IgD-negative memory B cell (primary cell): ENCODE data around the gene OPN3. TPM values are rescaled to one million over a fixed set of nuclear protein-coding genes. Genes with fewer than 3 reads are reported as not detected.
A peak's percentile ranks its signal among the peaks of the same experiment; 100 is the strongest.
"Not testable (repeated sequence)": the region's sequence is repeated elsewhere in the genome, so short reads cannot be mapped to it uniquely, and the experiment has no call there.

Experiments
- H3K27ac Mint-ChIP-seq, 3 donors: one replicate each; pipeline ENCODE4 v1.8.0; 2020 to 2022; ENCODE audit warnings: mild to moderate bottlenecking in 3 of 3, mixed read lengths in 3 of 3, moderate library complexity in 1 of 3
- H3K27me3 Mint-ChIP-seq: one replicate; pipeline ENCODE4 v1.8.0; 2021; ENCODE audit warnings: mixed read lengths
- H3K36me3 Mint-ChIP-seq: one replicate; pipeline ENCODE4 v1.8.0; 2020; ENCODE audit warnings: mild to moderate bottlenecking, mixed read lengths
- H3K4me1 Mint-ChIP-seq, 3 donors: one replicate each; pipeline ENCODE4 v1.8.0; 2020 to 2022; ENCODE audit warnings: mixed read lengths in 3 of 3, mild to moderate bottlenecking in 1 of 3
- H3K4me3 Mint-ChIP-seq, 4 donors: one replicate each; pipeline ENCODE4 v1.8.0; 2020 to 2022; ENCODE audit warnings: mild to moderate bottlenecking in 4 of 4, mixed read lengths in 4 of 4, moderate library complexity in 3 of 4
- H3K9me3 Mint-ChIP-seq, 3 donors: one replicate each; pipeline ENCODE4 v1.8.0; 2020 to 2021; ENCODE audit warnings: mixed read lengths in 3 of 3, mild to moderate bottlenecking in 1 of 3
- polyA plus RNA-seq: library from polyadenylated mRNA; unstranded; fragments of 300-500 nt; fragmentation: Illumina TruSeq; gene quantifications from one replicate; pipeline ENCODE4 v1.2.3, GENCODE V29; 2021

The OPN3 gene
- polyA plus RNA-seq, 1 donor from 2014 or later, result 76.7 TPM

GRCh38 chr1:241659016-241659415, 18.8 kb upstream of the OPN3 start:
- H3K4me3 Mint-ChIP-seq, H3K27me3 Mint-ChIP-seq, H3K36me3 Mint-ChIP-seq, H3K27ac Mint-ChIP-seq, H3K4me1 Mint-ChIP-seq, H3K9me3 Mint-ChIP-seq: not testable (repeated sequence)

GRCh38 chr1:241658081-241658793, 18.1 kb upstream of the OPN3 start:
- Mint-ChIP-seq H3K9me3 (peaks cover 0 to 2% (median 0%) of the 10 kb centered on the region in 3 donors), H3K36me3 (peaks cover 3% of the 10 kb centered on the region), H3K4me1 (peaks cover 0 to 1% (median 0%) of the 10 kb centered on the region in 3 donors), H3K4me3 (peak overlapping the region in 1 of 4 donors; percentile 38), H3K27me3 (peaks cover 8% of the 10 kb centered on the region), H3K27ac (no peak overlapping the region)

DNA sequence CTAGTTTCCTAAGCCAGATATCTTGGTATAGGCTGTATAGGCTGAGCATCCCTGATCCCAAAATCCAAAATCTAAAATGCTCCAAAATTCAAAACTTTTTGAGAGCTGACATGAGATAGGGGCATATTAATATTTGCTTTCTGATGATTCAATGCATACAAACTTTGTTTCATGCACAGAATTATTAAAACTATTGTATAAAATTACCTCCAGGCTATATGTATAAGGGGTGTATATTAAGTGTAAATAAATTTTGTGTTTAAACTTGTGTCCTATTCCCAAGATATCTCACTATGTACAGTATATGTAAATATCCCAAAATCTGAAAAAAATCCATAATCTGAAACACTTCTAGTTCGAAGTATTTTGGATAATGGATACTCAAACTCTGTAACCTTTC, 14.5 kb upstream of the OPN3 start:
- no peak overlapping the region for H3K27ac Mint-ChIP-seq

GRCh38 chr1:241654019-241654418, 13.8 kb upstream of the OPN3 start:
- H3K9me3 Mint-ChIP-seq, result peaks cover 0 to 2% (median 0%) of the 10 kb centered on the region in 3 donors
- no peak overlapping the region for H3K27ac Mint-ChIP-seq
- peaks cover 0 to 1% (median 0%) of the 10 kb centered on the region in 3 donors for H3K4me1 Mint-ChIP-seq
- H3K27me3 Mint-ChIP-seq, result peaks cover 8% of the 10 kb centered on the region
- no peaks in the 10 kb centered on the region for H3K36me3 Mint-ChIP-seq
- no peak overlapping the region for H3K4me3 Mint-ChIP-seq

More for the DNA sequence above, 14.5 kb upstream of the OPN3 start:
- Mint-ChIP-seq H3K4me3 (no peak overlapping the region), H3K9me3 (peaks cover 0 to 2% (median 0%) of the 10 kb centered on the region in 3 donors), H3K27me3 (peaks cover 12% of the 10 kb centered on the region), H3K4me1 (peaks cover 0 to 1% (median 0%) of the 10 kb centered on the region in 3 donors), H3K36me3 (peaks cover 2% of the 10 kb centered on the region)

GRCh38 chr1:241652012-241652411, 11.8 kb upstream of the OPN3 start, which contains the start of gene WDR64:
Gene WDR64, plus strand, starts transcription at chr1:241652281. Its CDS starts 204 bp downstream, at chr1:241652485.
- Mint-ChIP-seq H3K36me3 (peaks cover 2% of the 10 kb centered on the region), H3K4me3 (no peak within 1 kb of the TSS), H3K4me1 (peaks cover 0 to 1% (median 0%) of the 10 kb centered on the region in 3 donors), H3K9me3 (peaks cover 0 to 2% (median 0%) of the 10 kb centered on the region in 3 donors), H3K27me3 (peaks cover 7% of the 10 kb centered on the region), H3K27ac (no peak within 1 kb of the TSS)

- peaks cover 2% of the 10 kb centered on the region for H3K36me3 Mint-ChIP-seq
- H3K27me3 Mint-ChIP-seq, result peaks cover 4% of the 10 kb centered on the region
- peaks cover 0 to 2% (median 0%) of the 10 kb centered on the region in 3 donors for H3K9me3 Mint-ChIP-seq
- no peak overlapping the region for H3K4me3 Mint-ChIP-seq
- H3K4me1 Mint-ChIP-seq, result peaks cover 0 to 5% (median 0%) of the 10 kb centered on the region in 3 donors
- no peak overlapping the region for H3K27ac Mint-ChIP-seq
Observed at GRCh38 chr1:241648159-241648558, 8.0 kb upstream of the OPN3 start.

DNA sequence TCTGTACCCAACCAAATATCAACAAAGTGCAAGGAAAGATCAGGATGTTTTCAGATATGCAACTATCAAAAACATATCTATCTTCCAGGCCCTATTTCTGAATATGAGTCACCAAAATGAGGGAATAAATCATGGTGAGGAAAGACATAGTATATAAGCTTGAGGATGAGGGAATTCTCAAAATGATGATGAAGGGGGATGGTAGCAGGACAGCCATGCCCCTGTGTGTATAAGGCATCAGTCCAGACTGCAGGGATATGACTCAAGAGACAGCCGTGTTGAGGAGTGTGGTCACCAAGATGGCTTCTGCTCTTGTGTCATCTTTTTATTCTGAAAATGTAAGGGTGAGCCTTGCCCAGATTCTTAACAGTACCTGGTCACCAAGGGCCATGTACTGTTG, 7.5 kb upstream of the OPN3 start:
- Mint-ChIP-seq H3K4me1 (peaks cover 0 to 5% (median 0%) of the 10 kb centered on the region in 3 donors), H3K4me3 (no peak overlapping the region)

DNA sequence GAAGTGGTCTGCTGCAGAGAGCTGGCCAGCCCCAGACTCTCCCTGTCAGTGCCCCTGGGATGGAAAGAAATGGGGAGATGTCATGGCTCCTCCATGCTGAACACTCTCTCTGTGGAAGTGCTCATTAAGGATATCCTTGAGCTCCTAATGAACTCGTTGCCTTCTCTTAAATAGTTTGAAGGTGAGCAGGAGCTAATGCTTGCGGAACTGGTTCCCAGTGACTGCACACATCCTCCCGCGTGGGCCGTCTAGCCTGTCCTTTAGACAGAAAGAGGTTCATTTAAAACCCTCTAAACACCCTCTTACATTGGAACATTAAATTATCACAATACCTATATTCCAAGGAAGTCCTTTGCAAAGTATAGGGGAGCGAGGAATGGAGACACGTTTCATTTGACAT, 6.0 kb upstream of the OPN3 start:
- Mint-ChIP-seq H3K9me3 (peaks cover 0 to 7% (median 0%) of the 10 kb centered on the region in 3 donors), H3K27me3 (no peaks in the 10 kb centered on the region), H3K36me3 (peaks cover 2% of the 10 kb centered on the region), H3K27ac (no peak overlapping the region), H3K4me1 (peaks cover 0 to 5% (median 0%) of the 10 kb centered on the region in 3 donors), H3K4me3 (no peak overlapping the region)

More for the DNA sequence above, 7.5 kb upstream of the OPN3 start:
- H3K36me3 Mint-ChIP-seq, result peaks cover 2% of the 10 kb centered on the region
- no peaks in the 10 kb centered on the region for H3K27me3 Mint-ChIP-seq
- H3K9me3 Mint-ChIP-seq, result peaks cover 0 to 3% (median 0%) of the 10 kb centered on the region in 3 donors
- no peak overlapping the region for H3K27ac Mint-ChIP-seq

DNA sequence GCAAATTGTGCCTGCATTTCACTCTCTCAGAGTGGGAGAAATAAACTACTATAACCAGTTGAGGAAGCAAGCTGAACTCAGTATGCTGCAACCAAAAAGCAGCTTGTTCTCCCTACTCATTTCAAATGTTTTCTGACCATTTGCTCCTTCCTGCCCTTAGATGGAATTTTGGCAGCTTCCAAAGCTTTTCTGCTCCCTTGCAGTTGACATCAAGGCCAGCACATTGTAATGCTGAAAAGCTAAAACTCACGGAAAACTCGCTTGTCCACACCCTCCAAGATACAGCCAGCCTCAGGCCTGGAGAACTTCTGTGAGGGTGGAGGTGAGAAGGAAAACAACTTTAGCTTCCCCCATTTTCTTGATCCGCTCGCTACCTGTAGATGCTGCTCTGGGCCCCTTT, 5.0 kb upstream of the OPN3 start:
- Mint-ChIP-seq H3K36me3 (peaks cover 2% of the 10 kb centered on the region), H3K27ac (no peak overlapping the region), H3K4me1 (peaks cover 2 to 11% (median 8%) of the 10 kb centered on the region in 3 donors), H3K4me3 (no peak overlapping the region), H3K9me3 (peaks cover 0 to 7% (median 0%) of the 10 kb centered on the region in 3 donors), H3K27me3 (no peaks in the 10 kb centered on the region)

DNA sequence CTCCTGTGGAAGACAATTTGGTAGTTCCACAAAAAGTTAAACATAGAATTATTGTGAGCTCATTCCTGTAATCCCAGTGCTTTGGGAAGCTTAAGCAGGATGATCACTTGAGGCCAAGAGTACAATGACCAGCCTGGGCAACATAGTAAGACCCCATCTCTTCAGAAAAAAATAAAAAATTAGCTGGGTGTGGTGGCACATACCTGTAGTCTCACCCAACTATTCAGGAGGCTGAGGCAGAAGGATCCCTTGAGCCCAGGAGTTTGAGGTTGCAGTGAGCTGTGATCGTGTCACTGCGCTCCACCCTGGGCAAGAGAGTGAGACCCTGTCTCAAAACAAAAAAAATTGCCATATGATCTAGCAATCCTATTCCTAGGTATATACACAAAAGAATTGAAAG, 4.1 kb upstream of the OPN3 start:
- Mint-ChIP-seq H3K4me1 (peaks cover 2 to 12% (median 10%) of the 10 kb centered on the region in 3 donors), H3K9me3 (peaks cover 0 to 7% (median 0%) of the 10 kb centered on the region in 3 donors), H3K36me3 (peaks cover 2% of the 10 kb centered on the region), H3K4me3 (no peak overlapping the region), H3K27ac (no peak overlapping the region), H3K27me3 (no peaks in the 10 kb centered on the region)

- Mint-ChIP-seq H3K4me1 (peaks cover 14 to 26% (median 23%) of the 10 kb centered on the region in 3 donors), H3K36me3 (no peaks in the 10 kb centered on the region), H3K9me3 (peaks cover 0 to 7% (median 0%) of the 10 kb centered on the region in 3 donors), H3K4me3 (peak overlapping the region in 1 of 4 donors; percentile 84), H3K27ac (no peak overlapping the region), H3K27me3 (no peaks in the 10 kb centered on the region)
Observed at GRCh38 chr1:241642593-241642944, 2.4 kb upstream of the OPN3 start.

- H3K36me3 Mint-ChIP-seq, result no peaks in the 10 kb centered on the region
- H3K4me1 Mint-ChIP-seq, result peaks cover 18 to 32% (median 29%) of the 10 kb centered on the region in 3 donors
- peak overlapping the region in 1 of 3 donors; percentile 26 for H3K27ac Mint-ChIP-seq
- H3K27me3 Mint-ChIP-seq, result no peaks in the 10 kb centered on the region
- H3K4me3 Mint-ChIP-seq, result peak overlapping the region in 1 of 4 donors; percentile 84
- H3K9me3 Mint-ChIP-seq, result peaks cover 0 to 7% (median 0%) of the 10 kb centered on the region in 3 donors
Observed at GRCh38 chr1:241641773-241642592, 1.8 kb upstream of the OPN3 start.

DNA sequence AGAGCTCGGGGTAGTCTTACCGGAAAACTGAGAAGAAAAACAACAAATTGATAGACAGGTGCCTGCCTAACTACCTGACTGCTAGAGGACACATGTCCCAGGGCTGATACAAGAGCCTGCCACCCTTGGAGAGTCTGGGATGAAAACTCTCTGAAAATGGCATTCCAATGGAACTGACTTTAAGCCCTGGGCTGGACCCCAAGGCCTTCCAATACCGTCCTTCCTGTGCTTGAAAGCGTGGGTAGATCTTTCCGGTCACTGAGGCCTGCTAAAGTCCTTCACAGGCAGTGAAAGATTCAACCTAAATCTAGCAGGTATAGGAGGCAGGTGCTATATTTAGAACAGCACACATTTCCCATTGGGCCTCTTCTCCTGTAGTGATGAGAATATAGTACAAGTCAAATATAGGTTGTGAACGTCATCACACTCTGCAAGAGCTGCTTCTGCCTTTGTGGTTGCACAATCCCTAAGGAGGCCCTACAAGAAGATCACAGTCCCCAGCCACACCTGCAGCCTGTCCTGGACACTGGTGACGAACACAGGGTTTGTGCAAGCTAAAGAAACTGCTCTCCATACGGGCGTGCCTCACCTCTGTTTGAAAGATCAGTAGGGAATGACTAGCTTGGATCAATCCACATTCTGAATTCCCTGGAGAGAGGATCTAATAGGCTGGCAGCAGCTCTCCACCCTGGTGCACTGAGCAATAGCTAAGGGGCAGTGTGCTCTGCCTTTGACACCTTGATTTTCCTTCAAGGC, 876 bp upstream of the OPN3 start:
- Mint-ChIP-seq H3K4me1 (peaks cover 21 to 39% (median 38%) of the 10 kb centered on the region in 3 donors), H3K36me3 (no peaks in the 10 kb centered on the region), H3K9me3 (peaks cover 0 to 7% (median 0%) of the 10 kb centered on the region in 3 donors), H3K4me3 (peak overlapping the region; percentile 83 to 94 (median 88)), H3K27me3 (no peaks in the 10 kb centered on the region), H3K27ac (peak overlapping the region; percentile 57 to 88 (median 85))

DNA sequence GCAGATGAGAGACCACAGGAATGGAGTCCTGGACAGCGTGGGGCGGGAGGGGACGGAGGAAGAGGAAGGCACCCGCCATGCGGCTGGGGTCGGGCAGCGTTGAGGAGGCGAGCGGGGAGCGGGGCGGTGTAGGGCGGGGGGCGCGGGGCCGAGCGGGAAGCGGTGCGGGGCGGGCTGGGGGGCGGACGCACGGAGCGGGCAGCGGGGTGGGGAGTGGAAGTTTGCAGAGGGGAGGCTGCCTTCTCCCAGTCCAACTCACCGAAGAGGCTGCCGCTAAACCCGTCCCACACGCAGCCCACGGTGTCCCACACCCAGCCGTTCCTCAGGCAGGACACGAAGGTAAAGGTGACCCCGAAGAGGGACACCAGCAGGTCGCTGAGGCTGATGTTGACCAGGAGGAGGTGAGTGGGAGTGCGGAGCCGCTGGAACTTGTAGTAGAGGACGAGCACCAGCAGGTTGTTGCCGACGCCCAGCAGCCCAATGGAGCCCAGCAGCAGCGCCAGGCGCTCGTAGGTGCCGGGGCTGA, 483 bp downstream of the OPN3 start:
- Mint-ChIP-seq H3K9me3 (peaks cover 0 to 7% (median 0%) of the 10 kb centered on the region in 3 donors), H3K27ac (peak overlapping the region; percentile 64 to 90 (median 80)), H3K4me3 (peak overlapping the region; percentile 88 to 96 (median 94)), H3K27me3 (no peaks in the 10 kb centered on the region), H3K4me1 (peaks cover 34 to 52% (median 52%) of the 10 kb centered on the region in 3 donors), H3K36me3 (peaks cover 7% of the 10 kb centered on the region)
